ENCODE results near the gene BARX2.

The BARX2 gene

DNA sequence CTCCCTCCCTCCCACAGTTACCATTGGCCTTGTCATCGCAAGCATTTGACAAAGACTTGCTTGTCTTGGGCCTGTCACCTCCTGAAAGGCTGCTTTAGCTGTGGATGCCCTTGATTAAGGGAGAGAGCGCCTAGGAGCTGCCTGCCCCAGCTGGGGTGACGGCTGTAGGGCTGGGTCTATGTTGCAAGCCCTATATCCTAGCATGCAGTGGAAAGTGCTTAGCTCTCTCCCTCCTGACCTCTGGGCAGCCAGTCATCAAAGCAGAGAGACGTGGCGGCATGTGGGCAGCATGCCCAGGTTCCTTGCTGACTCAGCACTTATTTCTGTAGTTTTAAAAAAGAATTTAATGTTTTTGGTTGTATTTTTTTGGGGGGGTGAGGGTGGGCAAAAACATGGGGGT, 75.9 kb downstream of the BARX2 start:
- Histone ChIP-seq H3K9me3 (ENCODE audit: insufficient read depth, low read length) (no peaks in the 10 kb centered on the region), H4K20me1 (ENCODE audit: low read depth, low read length) (no peaks in the 10 kb centered on the region), H3K79me2 (ENCODE audit: insufficient read depth, low read length) (no peaks in the 10 kb centered on the region), H3F3A (ENCODE audit: insufficient read depth) (no peaks in the 10 kb centered on the region), H3K36me3 (ENCODE audit: low read length) (no peaks in the 10 kb centered on the region), H3K4me3 (ENCODE audit: insufficient read depth, low read length, poor library complexity, severe bottlenecking) (no peak overlapping the region), H3K9ac (ENCODE audit: low read length) (no peak overlapping the region), H3K27ac (ENCODE audit: low read depth, low read length) (no peak overlapping the region), H3K4me2 (ENCODE audit: low read depth, low read length, poor library complexity, severe bottlenecking) (no peak overlapping the region), H2AFZ (ENCODE audit: low read depth, low read length, severe bottlenecking) (no peak overlapping the region), H3K27me3 (ENCODE audit: low read length) (no peaks in the 10 kb centered on the region), H3K9me2 (replicated peaks; ENCODE audit: insufficient read depth, low read length) (no peaks in the 10 kb centered on the region)
- no peak for TF ChIP-seq EZH2phosphoT487 (conservative IDR thresholded peaks at IDR 0.05; ENCODE audit: low read length)
- TF ChIP-seq, protein P1, sequence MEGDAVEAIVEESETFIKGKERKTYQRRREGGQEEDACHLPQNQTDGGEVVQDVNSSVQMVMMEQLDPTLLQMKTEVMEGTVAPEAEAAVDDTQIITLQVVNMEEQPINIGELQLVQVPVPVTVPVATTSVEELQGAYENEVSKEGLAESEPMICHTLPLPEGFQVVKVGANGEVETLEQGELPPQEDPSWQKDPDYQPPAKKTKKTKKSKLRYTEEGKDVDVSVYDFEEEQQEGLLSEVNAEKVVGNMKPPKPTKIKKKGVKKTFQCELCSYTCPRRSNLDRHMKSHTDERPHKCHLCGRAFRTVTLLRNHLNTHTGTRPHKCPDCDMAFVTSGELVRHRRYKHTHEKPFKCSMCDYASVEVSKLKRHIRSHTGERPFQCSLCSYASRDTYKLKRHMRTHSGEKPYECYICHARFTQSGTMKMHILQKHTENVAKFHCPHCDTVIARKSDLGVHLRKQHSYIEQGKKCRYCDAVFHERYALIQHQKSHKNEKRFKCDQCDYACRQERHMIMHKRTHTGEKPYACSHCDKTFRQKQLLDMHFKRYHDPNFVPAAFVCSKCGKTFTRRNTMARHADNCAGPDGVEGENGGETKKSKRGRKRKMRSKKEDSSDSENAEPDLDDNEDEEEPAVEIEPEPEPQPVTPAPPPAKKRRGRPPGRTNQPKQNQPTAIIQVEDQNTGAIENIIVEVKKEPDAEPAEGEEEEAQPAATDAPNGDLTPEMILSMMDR (IDR thresholded peaks at IDR 0.05; ENCODE audit: insufficient read depth, low read length, poor library complexity, severe bottlenecking) = no peak

DNA sequence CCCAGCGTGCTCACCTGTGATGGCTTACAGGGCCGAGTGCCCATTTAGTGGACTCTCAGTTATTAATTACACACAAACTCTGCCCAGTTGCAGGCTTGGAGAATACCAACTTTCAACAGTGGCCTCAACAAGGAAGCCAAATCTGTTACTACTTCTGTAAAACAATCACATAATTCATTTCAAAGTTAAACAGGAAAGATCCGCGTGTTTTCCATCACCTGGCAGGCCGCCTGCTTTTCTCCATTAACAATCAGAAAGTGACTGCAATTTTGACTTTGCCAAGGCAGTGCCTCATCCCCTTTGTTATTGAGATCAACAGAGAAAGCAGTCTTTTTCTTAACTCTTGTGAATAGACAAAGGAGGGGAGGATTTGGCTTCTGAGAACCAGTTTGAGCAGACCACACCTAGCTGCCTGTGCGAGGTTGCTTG, 77.7 kb downstream of the BARX2 start:
- Histone ChIP-seq H3K4me3 (ENCODE audit: insufficient read depth, low read length, poor library complexity, severe bottlenecking) (no peak overlapping the region), H2AFZ (ENCODE audit: low read depth, low read length, severe bottlenecking) (no peak overlapping the region), H3K27ac (ENCODE audit: low read depth, low read length) (no peak overlapping the region), H3K27me3 (ENCODE audit: low read length) (no peaks in the 10 kb centered on the region), H3K9me2 (replicated peaks; ENCODE audit: insufficient read depth, low read length) (no peaks in the 10 kb centered on the region), H3F3A (ENCODE audit: insufficient read depth) (no peaks in the 10 kb centered on the region), H3K36me3 (ENCODE audit: low read length) (no peaks in the 10 kb centered on the region), H3K4me2 (ENCODE audit: low read depth, low read length, poor library complexity, severe bottlenecking) (no peak overlapping the region), H3K9me3 (ENCODE audit: insufficient read depth, low read length) (no peaks in the 10 kb centered on the region), H3K9ac (ENCODE audit: low read length) (no peak overlapping the region), H4K20me1 (ENCODE audit: low read depth, low read length) (no peaks in the 10 kb centered on the region), H3K79me2 (ENCODE audit: insufficient read depth, low read length) (no peaks in the 10 kb centered on the region)
- TF ChIP-seq, protein P1 (IDR thresholded peaks at IDR 0.05; ENCODE audit: insufficient read depth, low read length, poor library complexity, severe bottlenecking) = no peak
- TF ChIP-seq EZH2phosphoT487 (conservative IDR thresholded peaks at IDR 0.05; ENCODE audit: low read length) = no peak

DNA sequence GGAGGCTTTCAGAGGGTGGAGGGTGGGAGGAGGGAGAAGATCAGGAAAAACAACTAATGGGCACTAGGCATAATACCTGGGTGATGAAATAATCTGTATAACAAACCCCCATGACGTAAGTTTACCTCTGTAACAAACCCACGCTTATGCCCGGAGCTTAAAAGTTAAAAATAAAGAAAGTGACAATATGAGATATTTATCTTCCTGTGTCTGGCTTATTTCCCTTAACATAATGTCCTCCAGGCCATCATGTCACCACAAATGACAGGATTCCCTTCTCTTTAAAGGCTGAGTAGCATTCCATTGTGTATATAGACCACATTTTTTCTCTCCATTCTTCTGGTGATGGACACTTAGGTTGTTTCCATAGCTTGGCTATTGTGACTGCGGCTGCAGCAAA, 79.5 kb downstream of the BARX2 start:
- TF ChIP-seq EZH2phosphoT487 (conservative IDR thresholded peaks at IDR 0.05; ENCODE audit: low read length) = no peak
- TF ChIP-seq, protein P1 (IDR thresholded peaks at IDR 0.05; ENCODE audit: insufficient read depth, low read length, poor library complexity, severe bottlenecking) = no peak
- H3K9me3 ChIP-seq (ENCODE audit: insufficient read depth, low read length) = no peaks in the 10 kb centered on the region
- H4K20me1 ChIP-seq (ENCODE audit: low read depth, low read length) = no peaks in the 10 kb centered on the region
- H3K36me3 ChIP-seq (ENCODE audit: low read length) = no peaks in the 10 kb centered on the region
- no peak overlapping the region for H3K9ac ChIP-seq (ENCODE audit: low read length)
- H3K9me2 ChIP-seq (replicated peaks; ENCODE audit: insufficient read depth, low read length) = no peaks in the 10 kb centered on the region
- H3F3A ChIP-seq (ENCODE audit: insufficient read depth) = no peaks in the 10 kb centered on the region
- no peak overlapping the region for H3K4me2 ChIP-seq (ENCODE audit: low read depth, low read length, poor library complexity, severe bottlenecking)
- H3K79me2 ChIP-seq (ENCODE audit: insufficient read depth, low read length) = no peaks in the 10 kb centered on the region
- no peak overlapping the region for H3K27ac ChIP-seq (ENCODE audit: low read depth, low read length)
- no peak overlapping the region for H3K4me3 ChIP-seq (ENCODE audit: insufficient read depth, low read length, poor library complexity, severe bottlenecking)
- no peaks in the 10 kb centered on the region for H3K27me3 ChIP-seq (ENCODE audit: low read length)
- H2AFZ ChIP-seq (ENCODE audit: low read depth, low read length, severe bottlenecking) = no peak overlapping the region

Data from SU-DHL-6 (cell line).